SK-N-SH treated with all-trans-retinoic acid at 6 μM for 48 hours (cell line): ENCODE data around the gene CYP1A1.

ENCODE experiments used
- ATAC-seq: fragments of 200-7000 bp; cut with Tn5 transposase; 3 replicates; pipeline ENCODE4 v1.9.1; 2020; ENCODE audit warnings: mild to moderate bottlenecking, moderate library complexity
- ARNTL ChIP-seq: fragments of 450-650 bp; formaldehyde crosslinking; IDR thresholded peaks from 2 replicates; pipeline ENCODE4 v1.5.0; 2020; ENCODE audit warnings: low read depth, mild to moderate bottlenecking, moderate library complexity, borderline replicate concordance
- BACH2 ChIP-seq: fragments of 250-450 bp; sonication (Bioruptor Pico); IDR thresholded peaks from 2 replicates; pipeline ENCODE4 v1.9.0; 2021; ENCODE audit warnings: mild to moderate bottlenecking, borderline replicate concordance
- CREB5 ChIP-seq: fragments of 250-450 bp; sonication (Bioruptor Pico); IDR thresholded peaks from 2 replicates; pipeline ENCODE4 v1.5.1; 2020; ENCODE audit warnings: low read depth, mild to moderate bottlenecking, moderate library complexity
- CSDC2 ChIP-seq: fragments of 250-450 bp; sonication (Bioruptor Pico); IDR thresholded peaks from 2 replicates; pipeline ENCODE4 v1.5.0; 2020; ENCODE audit warnings: mild to moderate bottlenecking, moderate library complexity
- CSRNP3 ChIP-seq: fragments of 250-450 bp; sonication (Bioruptor Pico); IDR thresholded peaks from 2 replicates; pipeline ENCODE4 v1.5.1; 2021; ENCODE audit warnings: mild to moderate bottlenecking, moderate library complexity
- ESRRG ChIP-seq: fragments of 250-450 bp; sonication (Bioruptor Pico); IDR thresholded peaks from 2 replicates; pipeline ENCODE4 v1.6.1; 2021; ENCODE audit warnings: mild to moderate bottlenecking
- GLIS3 ChIP-seq: fragments of 250-450 bp; sonication (Bioruptor Pico); IDR thresholded peaks from 2 replicates; pipeline ENCODE4 v1.5.0; 2020; ENCODE audit warnings: mild to moderate bottlenecking, moderate library complexity
- ISL1 ChIP-seq: fragments of 250-450 bp; sonication (Bioruptor Pico); IDR thresholded peaks from 2 replicates; pipeline ENCODE4 v2.1.2; 2022; ENCODE audit warnings: mild to moderate bottlenecking, moderate library complexity
- OSR1 ChIP-seq: fragments of 250-450 bp; sonication (Bioruptor Pico); IDR thresholded peaks from 2 replicates; pipeline ENCODE4 v1.8.0; 2022; ENCODE audit warnings: moderate library complexity, mild to moderate bottlenecking, inconsistent platforms
- PATZ1 ChIP-seq: fragments of 250-450 bp; sonication (Bioruptor Pico); IDR thresholded peaks from 2 replicates; pipeline ENCODE4 v1.8.0; 2020; ENCODE audit warnings: mild to moderate bottlenecking, moderate library complexity, borderline replicate concordance
- POU6F1 ChIP-seq: fragments of 250-450 bp; sonication (Bioruptor Pico); IDR thresholded peaks from 2 replicates; pipeline ENCODE4 v1.8.0; 2021; ENCODE audit warnings: low read depth, mild to moderate bottlenecking, moderate library complexity, borderline replicate concordance
- PPARA ChIP-seq: fragments of 250-450 bp; sonication (Bioruptor Pico); IDR thresholded peaks from 2 replicates; pipeline ENCODE4 v1.5.0; 2020; ENCODE audit warnings: mild to moderate bottlenecking, borderline replicate concordance
- RARB ChIP-seq: fragments of 250-450 bp; sonication (Bioruptor Pico); IDR thresholded peaks from 2 replicates; pipeline ENCODE4 v1.8.0; 2021; ENCODE audit warnings: mild to moderate bottlenecking, moderate library complexity
- TCF4 ChIP-seq: fragments of 250-450 bp; sonication (Bioruptor Pico); IDR thresholded peaks from 2 replicates; pipeline ENCODE4 v1.8.0; 2021; ENCODE audit warnings: mild to moderate bottlenecking, moderate library complexity, borderline replicate concordance
- TOX ChIP-seq: fragments of 250-450 bp; sonication (Bioruptor Pico); IDR thresholded peaks from 2 replicates; pipeline ENCODE4 v1.8.0; 2021; ENCODE audit warnings: mild to moderate bottlenecking, moderate library complexity, borderline replicate concordance
- ZC3H10 ChIP-seq: fragments of 250-450 bp; sonication (Bioruptor Pico); IDR thresholded peaks from 2 replicates; pipeline ENCODE4 v1.5.1; 2021; ENCODE audit warnings: mild to moderate bottlenecking, moderate library complexity
- ZFP3 ChIP-seq: fragments of 250-450 bp; sonication (Bioruptor Pico); IDR thresholded peaks from 2 replicates; pipeline ENCODE4 v1.5.0; 2020; ENCODE audit warnings: mild to moderate bottlenecking, moderate library complexity
- ZFP30 ChIP-seq: fragments of 450-650 bp; formaldehyde crosslinking; IDR thresholded peaks from 2 replicates; pipeline ENCODE4 v1.5.0; 2022; ENCODE audit warnings: mild to moderate bottlenecking, moderate library complexity
- ZNF565 ChIP-seq: fragments of 450-650 bp; formaldehyde crosslinking; conservative IDR thresholded peaks from 2 replicates; pipeline ENCODE4 v1.5.0; 2020; ENCODE audit warnings: low read depth, mild to moderate bottlenecking, moderate library complexity
- ZNF70 ChIP-seq: fragments of 450-650 bp; formaldehyde crosslinking; IDR thresholded peaks from 2 replicates; pipeline ENCODE4 v1.5.0; 2020; ENCODE audit warnings: mild to moderate bottlenecking, moderate library complexity
- ZNF8 ChIP-seq: fragments of 450-650 bp; formaldehyde crosslinking; IDR thresholded peaks from 2 replicates; pipeline ENCODE4 v1.5.0; 2020; ENCODE audit warnings: mild to moderate bottlenecking, moderate library complexity

Gene CYP1A1

GRCh38 chr15:74754593-74755215, 29.4 kb upstream of the CYP1A1 start:
- no peak for TF ChIP-seq POU6F1 (CRISPR knock-in tag)
- TF ChIP-seq PPARA (CRISPR knock-in tag): no peak
- no peak for TF ChIP-seq PATZ1 (CRISPR knock-in tag)
- no peak for TF ChIP-seq CSDC2 (CRISPR knock-in tag)
- TF ChIP-seq ZNF8 (CRISPR knock-in tag): no peak
- TF ChIP-seq CREB5 (CRISPR knock-in tag): no peak
- TF ChIP-seq CSRNP3 (CRISPR knock-in tag): no peak
- no peak for TF ChIP-seq GLIS3 (CRISPR knock-in tag)
- no peak for TF ChIP-seq ESRRG (CRISPR knock-in tag)
- no peak for TF ChIP-seq TCF4 (CRISPR knock-in tag)
- TF ChIP-seq BACH2 (CRISPR knock-in tag): no peak
- TF ChIP-seq ZNF565 (CRISPR knock-in tag): no peak
- TF ChIP-seq ZFP3 (CRISPR knock-in tag): no peak
- TF ChIP-seq OSR1 (CRISPR knock-in tag): no peak
- no peak for TF ChIP-seq TOX (CRISPR knock-in tag)
- TF ChIP-seq ZNF70 (CRISPR knock-in tag): no peak
- TF ChIP-seq ZC3H10 (CRISPR knock-in tag): no peak
- TF ChIP-seq RARB (CRISPR knock-in tag): no peak
- no peak for TF ChIP-seq ISL1 (CRISPR knock-in tag)
- TF ChIP-seq ZFP30 (CRISPR knock-in tag): no peak
- ATAC-seq: no peak

- ATAC-seq: peak; percentile 87
- TF ChIP-seq ISL1 (CRISPR knock-in tag): 0 out of 2 replicates have a peak, but pooled peaks have one; percentile 5
- no peak for TF ChIP-seq ESRRG (CRISPR knock-in tag)
Observed at GRCh38 chr15:74752531-74752930, 27.2 kb upstream of the CYP1A1 start.

- TF ChIP-seq ESRRG (CRISPR knock-in tag) (no peak), ARNTL (CRISPR knock-in tag) (no peak), RARB (CRISPR knock-in tag) (no peak)
- ATAC-seq: no peak
Observed at GRCh38 chr15:74752011-74752410, 26.7 kb upstream of the CYP1A1 start.

GRCh38 chr15:74750751-74751150, 25.4 kb upstream of the CYP1A1 start:
- TF ChIP-seq ZNF70 (CRISPR knock-in tag) (no peak), ZC3H10 (CRISPR knock-in tag) (no peak), ZFP30 (CRISPR knock-in tag) (no peak), OSR1 (CRISPR knock-in tag) (no peak)
- no peak for ATAC-seq

GRCh38 chr15:74749832-74750231, 24.5 kb upstream of the CYP1A1 start:
- no peak for ATAC-seq

More at GRCh38 chr15:74749832-74750231, 24.5 kb upstream of the CYP1A1 start:
- no peak for TF ChIP-seq CSDC2 (CRISPR knock-in tag)
- no peak for TF ChIP-seq RARB (CRISPR knock-in tag)
- TF ChIP-seq ISL1 (CRISPR knock-in tag): no peak
- no peak for TF ChIP-seq ZFP3 (CRISPR knock-in tag)
- TF ChIP-seq PATZ1 (CRISPR knock-in tag): no peak
